Measurements from ENCODE around the gene CYTIP. TPM values are rescaled to one million over a fixed set of nuclear protein-coding genes. Genes with fewer than 3 reads are reported as not detected.

CYTIP gene
- total and polyA plus RNA-seq, 7 experiments from 2014 or later, result 170 to 406 (median 322) TPM

DNA sequence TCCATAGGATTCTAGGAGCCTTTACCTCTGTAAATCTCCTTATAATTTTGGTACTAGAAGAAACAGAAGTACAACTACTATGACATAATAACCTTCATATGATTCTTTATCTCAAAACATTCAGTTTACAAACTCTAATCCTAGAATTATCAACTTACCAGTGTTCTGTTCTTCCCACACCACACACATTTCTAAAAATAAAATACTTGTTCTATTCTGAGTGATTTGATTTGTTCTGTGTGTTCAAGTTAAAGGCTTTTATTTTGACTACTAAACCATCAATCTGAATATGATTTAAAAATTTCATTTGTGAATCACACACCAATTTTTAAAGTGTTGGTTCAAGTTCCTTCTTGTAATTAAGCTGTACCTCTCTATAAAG lies 16.0 kb downstream of the CYTIP start:
- peaks cover 0 to 39% (median 11%) of the 10 kb centered on the region in 11 donors for H3K9me3 Mint-ChIP-seq
- Histone ChIP-seq H3K4me1 (ENCODE audit: control insufficient read depth in 2 of 2, insufficient read depth in 2 of 2, low read length in 2 of 2) (peaks cover 47 to 65% of the 10 kb centered on the region in 2 donors), H3K4me3 (ENCODE audit: low read length) (no peak overlapping the region), H3K27ac (ENCODE audit: low read depth, low read length) (peak overlapping the region; percentile 57), H3K27me3 (ENCODE audit: control insufficient read depth in 2 of 2, insufficient read depth in 2 of 2, low read length in 2 of 2) (no peaks in the 10 kb centered on the region), H3K36me3 (ENCODE audit: control insufficient read depth in 2 of 3, insufficient read depth in 3 of 3, low read length in 3 of 3) (peaks cover 43 to 90% (median 75%) of the 10 kb centered on the region in 3 experiments), H3K9me3 (ENCODE audit: control insufficient read depth in 2 of 3, low read length in 3 of 3) (peaks cover 0 to 11% (median 0%) of the 10 kb centered on the region in 3 experiments)
- no peaks in the 10 kb centered on the region for H3K27me3 Mint-ChIP-seq
- H3K27ac Mint-ChIP-seq, result peak overlapping the region; percentile 39 to 99 (median 97)
- no peak for DNase-seq
- POLR2A ChIA-PET, result interaction anchor here (0.6 to 27.4 kb wide), 6 partner anchors 9 to 96 kb away, joined by 3 to 810 read pairs (median 293); partner anchors contain the start of genes CYTIP and ERMN
- intact Hi-C loops (cut with micrococcal nuclease), result loop anchor here in 1 of 2 donors (1.0 kb wide), 1 partner anchor 10 kb away; no protein-coding TSS in a partner anchor
- no peak for ATAC-seq
- H3K4me1 Mint-ChIP-seq, result peaks cover 49 to 94% (median 88%) of the 10 kb centered on the region in 7 donors
- H3K36me3 Mint-ChIP-seq, result peaks cover 53 to 97% (median 91%) of the 10 kb centered on the region in 5 donors
- CTCF ChIA-PET, result interaction anchor here (0.6 to 2.1 kb wide), 5 partner anchors 10 to 101 kb away, joined by 3 to 7 read pairs (median 3); no protein-coding TSS in a partner anchor
- H3K4me3 Mint-ChIP-seq, result peak overlapping the region in 7 of 10 donors; percentile 19 to 100 (median 82)

GRCh38 chr2:157427003-157427921 lies 16.6 kb downstream of the CYTIP start:
- intact Hi-C loops (cut with micrococcal nuclease), result no loop called here
- DNase-seq (no peak), ATAC-seq (no peak)
- H3K36me3 Mint-ChIP-seq, result peaks cover 46 to 95% (median 87%) of the 10 kb centered on the region in 5 donors
- Histone ChIP-seq H3K36me3 (ENCODE audit: control insufficient read depth in 2 of 3, insufficient read depth in 3 of 3, low read length in 3 of 3) (peaks cover 36 to 90% (median 69%) of the 10 kb centered on the region in 3 experiments), H3K27ac (ENCODE audit: low read depth, low read length) (peak overlapping the region; percentile 57), H3K4me1 (ENCODE audit: control insufficient read depth in 2 of 2, insufficient read depth in 2 of 2, low read length in 2 of 2) (peaks cover 40 to 61% of the 10 kb centered on the region in 2 donors), H3K27me3 (ENCODE audit: control insufficient read depth in 2 of 2, insufficient read depth in 2 of 2, low read length in 2 of 2) (no peaks in the 10 kb centered on the region), H3K4me3 (ENCODE audit: low read length) (no peak overlapping the region), H3K9me3 (ENCODE audit: control insufficient read depth in 2 of 3, low read length in 3 of 3) (peaks cover 0 to 11% (median 0%) of the 10 kb centered on the region in 3 experiments)
- H3K27me3 Mint-ChIP-seq, result no peaks in the 10 kb centered on the region
- peaks cover 0 to 42% (median 12%) of the 10 kb centered on the region in 11 donors for H3K9me3 Mint-ChIP-seq
- ChIA-PET POLR2A (interaction anchor here (0.6 to 27.4 kb wide), 7 partner anchors 8 to 96 kb away, joined by 3 to 810 read pairs (median 32); partner anchors contain the start of genes CYTIP and ERMN), CTCF (interaction anchor here (0.6 to 2.1 kb wide), 5 partner anchors 9 to 100 kb away, joined by 3 to 7 read pairs (median 5); no protein-coding TSS in a partner anchor)
- peak overlapping the region; percentile 2 to 100 (median 38) for H3K4me3 Mint-ChIP-seq
- H3K4me1 Mint-ChIP-seq, result peaks cover 43 to 91% (median 85%) of the 10 kb centered on the region in 7 donors
- H3K27ac Mint-ChIP-seq, result peak overlapping the region; percentile 73 to 99 (median 97)

DNA sequence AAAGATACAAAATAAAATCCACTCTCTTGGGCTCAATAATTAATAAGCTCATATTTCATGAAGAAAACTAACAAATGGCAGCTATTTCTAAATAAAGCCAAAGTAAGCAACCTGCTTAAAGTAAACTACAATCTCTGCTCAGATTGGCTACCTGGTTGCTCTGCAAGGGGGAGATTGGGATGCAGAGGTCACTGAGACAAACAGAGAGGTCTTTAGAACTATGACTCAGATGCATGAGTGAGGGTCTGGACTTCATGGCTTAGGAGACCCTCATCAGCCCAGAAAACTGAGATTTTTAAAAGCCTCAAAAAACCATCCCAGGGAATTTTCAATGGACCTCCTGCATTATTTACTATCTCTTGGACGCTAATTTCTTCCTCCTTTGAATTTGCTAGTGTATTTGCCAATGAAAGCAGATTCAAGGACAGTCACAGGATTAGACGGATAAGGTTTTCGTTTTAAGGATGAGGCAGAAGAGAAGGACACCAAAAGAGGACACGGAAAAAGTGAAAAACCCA lies 17.4 kb downstream of the CYTIP start:
- DNase-seq, result no peak
- Mint-ChIP-seq H3K27me3 (no peaks in the 10 kb centered on the region), H3K4me3 (peak overlapping the region; percentile 2 to 100 (median 29)), H3K27ac (peak overlapping the region; percentile 74 to 99 (median 96)), H3K4me1 (peaks cover 44 to 90% (median 85%) of the 10 kb centered on the region in 7 donors), H3K36me3 (peaks cover 51 to 95% (median 89%) of the 10 kb centered on the region in 5 donors), H3K9me3 (peaks cover 0 to 48% (median 12%) of the 10 kb centered on the region in 11 donors)
- Histone ChIP-seq H3K36me3 (ENCODE audit: control insufficient read depth in 2 of 3, insufficient read depth in 3 of 3, low read length in 3 of 3) (peaks cover 41 to 92% (median 69%) of the 10 kb centered on the region in 3 experiments), H3K4me3 (ENCODE audit: low read length) (no peak overlapping the region), H3K27me3 (ENCODE audit: control insufficient read depth in 2 of 2, insufficient read depth in 2 of 2, low read length in 2 of 2) (no peaks in the 10 kb centered on the region), H3K4me1 (ENCODE audit: control insufficient read depth in 2 of 2, insufficient read depth in 2 of 2, low read length in 2 of 2) (peaks cover 39 to 61% of the 10 kb centered on the region in 2 donors), H3K9me3 (ENCODE audit: control insufficient read depth in 2 of 3, low read length in 3 of 3) (peaks cover 0 to 11% (median 0%) of the 10 kb centered on the region in 3 experiments), H3K27ac (ENCODE audit: low read depth, low read length) (peak overlapping the region; percentile 57)
- CTCF ChIA-PET, result interaction anchor here (0.6 to 1.4 kb wide), 3 partner anchors 8 to 99 kb away, joined by 4 to 5 read pairs (median 4); no protein-coding TSS in a partner anchor
- intact Hi-C loops (cut with micrococcal nuclease), result loop anchor here in 1 of 2 donors (1.0 kb wide), 1 partner anchor 13 kb away; no protein-coding TSS in a partner anchor
- no peak for ATAC-seq
- POLR2A ChIA-PET, result interaction anchor here (2.6 to 27.4 kb wide), 5 partner anchors 7 to 95 kb away, joined by 11 to 810 read pairs (median 554); partner anchors contain the start of genes CYTIP and ERMN

DNA sequence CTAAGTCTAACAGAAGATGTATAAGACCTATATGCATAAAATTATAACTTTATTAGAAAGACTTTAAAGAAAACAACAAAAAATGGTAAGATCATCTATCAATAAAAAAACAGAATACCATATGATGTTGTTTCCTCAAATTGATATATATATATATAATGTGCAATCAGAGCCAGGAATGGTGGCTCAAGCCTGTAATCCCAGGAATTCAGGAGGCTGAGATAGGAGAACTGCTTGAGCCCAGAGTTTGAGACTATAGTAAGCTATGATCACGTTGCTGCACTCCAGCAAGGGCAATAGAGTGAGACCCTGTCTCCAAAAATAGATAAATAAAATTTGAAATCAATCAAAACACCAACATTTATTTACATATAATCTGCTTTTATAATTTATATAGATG lies 19.5 kb downstream of the CYTIP start:
- H3K27me3 ChIP-seq (ENCODE audit: control insufficient read depth in 2 of 2, insufficient read depth in 2 of 2, low read length in 2 of 2), result no peaks in the 10 kb centered on the region
- ChIA-PET CTCF (no interaction called here), POLR2A (interaction anchor here (0.9 to 27.4 kb wide), 6 partner anchors 13 to 93 kb away, joined by 3 to 810 read pairs (median 278); partner anchors contain the start of genes CYTIP and ERMN)
- H3K4me1 Mint-ChIP-seq, result peaks cover 40 to 90% (median 83%) of the 10 kb centered on the region in 7 donors
- no peak overlapping the region for H3K4me3 ChIP-seq (ENCODE audit: low read length)
- H3K27ac Mint-ChIP-seq, result peak overlapping the region in 7 of 9 donors; percentile 67 to 99 (median 78)
- peaks cover 44 to 96% (median 68%) of the 10 kb centered on the region in 3 experiments for H3K36me3 ChIP-seq (ENCODE audit: control insufficient read depth in 2 of 3, insufficient read depth in 3 of 3, low read length in 3 of 3)
- H3K36me3 Mint-ChIP-seq, result peaks cover 43 to 93% (median 90%) of the 10 kb centered on the region in 5 donors
- DNase-seq (no peak), ATAC-seq (no peak)
- peaks cover 0 to 50% (median 12%) of the 10 kb centered on the region in 11 donors for H3K9me3 Mint-ChIP-seq
- H3K27me3 Mint-ChIP-seq, result no peaks in the 10 kb centered on the region
- no peak overlapping the region for H3K27ac ChIP-seq (ENCODE audit: low read depth, low read length)
- peak overlapping the region in 2 of 10 donors; percentile 70 to 100 for H3K4me3 Mint-ChIP-seq
- H3K4me1 ChIP-seq (ENCODE audit: control insufficient read depth in 2 of 2, insufficient read depth in 2 of 2, low read length in 2 of 2), result peaks cover 44 to 59% of the 10 kb centered on the region in 2 donors
- peaks cover 0 to 11% (median 0%) of the 10 kb centered on the region in 3 experiments for H3K9me3 ChIP-seq (ENCODE audit: control insufficient read depth in 2 of 3, low read length in 3 of 3)
- intact Hi-C loops (cut with micrococcal nuclease), result no loop called here

GRCh38 chr2:157421964-157422363 lies 21.9 kb downstream of the CYTIP start:
- no peak for ATAC-seq
- peak overlapping the region; percentile 86 for H3K27ac ChIP-seq (ENCODE audit: low read depth, low read length)

More at GRCh38 chr2:157421964-157422363, 21.9 kb downstream of the CYTIP start:
- H3K36me3 Mint-ChIP-seq, result peaks cover 26 to 86% (median 84%) of the 10 kb centered on the region in 5 donors
- no peak for DNase-seq
- peaks cover 0 to 43% (median 12%) of the 10 kb centered on the region in 11 donors for H3K9me3 Mint-ChIP-seq
- H3K36me3 ChIP-seq (ENCODE audit: control insufficient read depth in 2 of 3, insufficient read depth in 3 of 3, low read length in 3 of 3), result peaks cover 27 to 88% (median 53%) of the 10 kb centered on the region in 3 experiments
- peak overlapping the region in 8 of 10 donors; percentile 30 to 75 (median 60) for H3K4me3 Mint-ChIP-seq
- no peaks in the 10 kb centered on the region for H3K27me3 ChIP-seq (ENCODE audit: control insufficient read depth in 2 of 2, insufficient read depth in 2 of 2, low read length in 2 of 2)
- peaks cover 44 to 90% (median 81%) of the 10 kb centered on the region in 7 donors for H3K4me1 Mint-ChIP-seq
- no peaks in the 10 kb centered on the region for H3K27me3 Mint-ChIP-seq
- peaks cover 0 to 9% (median 0%) of the 10 kb centered on the region in 3 experiments for H3K9me3 ChIP-seq (ENCODE audit: control insufficient read depth in 2 of 3, low read length in 3 of 3)
- CTCF ChIA-PET, result interaction anchor here (0.6 to 3.6 kb wide), 5 partner anchors 12 to 110 kb away, joined by 4 to 12 read pairs (median 4); no protein-coding TSS in a partner anchor
- POLR2A ChIA-PET, result interaction anchor here (1.5 to 27.4 kb wide), 5 partner anchors 15 to 90 kb away, joined by 3 to 810 read pairs (median 554); partner anchors contain the start of genes CYTIP and ERMN
- H3K27ac Mint-ChIP-seq, result peak overlapping the region; percentile 90 to 98 (median 94)
- H3K4me1 ChIP-seq (ENCODE audit: control insufficient read depth in 2 of 2, insufficient read depth in 2 of 2, low read length in 2 of 2), result peaks cover 48 to 57% of the 10 kb centered on the region in 2 donors
- no peak overlapping the region for H3K4me3 ChIP-seq (ENCODE audit: low read length)
- intact Hi-C loops (cut with micrococcal nuclease), result loop anchor here in 1 of 2 donors (1.0 kb wide), 2 partner anchors 19 to 31 kb away; no protein-coding TSS in a partner anchor

Data from naive thymus-derived CD4-positive, alpha-beta T cell (primary cell).